HG03460 (cell line): ENCODE data around the gene EMSY.

Experiments used
- ATAC-seq: cut with Tn5 transposase; IDR thresholded peaks from one replicate; pipeline ENCODE4 v1.9.1; 2021; ENCODE audit not compliant: unreplicated experiment

Gene EMSY

DNA sequence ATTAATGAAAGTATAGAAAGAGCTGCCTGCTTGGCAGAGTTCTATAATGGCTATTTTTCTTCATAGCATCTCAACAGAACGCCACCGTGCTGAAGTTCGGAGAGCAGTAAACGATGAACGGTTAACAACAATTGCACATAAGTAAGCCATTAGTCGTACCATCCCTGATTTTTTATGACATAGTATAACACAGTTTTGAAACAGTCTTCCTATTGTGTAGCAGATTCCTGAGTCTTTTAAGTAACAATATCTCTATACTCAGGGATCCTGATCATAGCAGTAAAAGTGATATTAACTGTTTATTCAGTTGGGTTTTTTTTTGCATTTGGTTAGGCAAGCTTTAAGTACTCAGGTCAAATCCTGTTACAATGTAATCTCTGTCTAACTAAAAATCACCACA lies 8.4 kb downstream of the EMSY start:
- no peak for ATAC-seq

DNA sequence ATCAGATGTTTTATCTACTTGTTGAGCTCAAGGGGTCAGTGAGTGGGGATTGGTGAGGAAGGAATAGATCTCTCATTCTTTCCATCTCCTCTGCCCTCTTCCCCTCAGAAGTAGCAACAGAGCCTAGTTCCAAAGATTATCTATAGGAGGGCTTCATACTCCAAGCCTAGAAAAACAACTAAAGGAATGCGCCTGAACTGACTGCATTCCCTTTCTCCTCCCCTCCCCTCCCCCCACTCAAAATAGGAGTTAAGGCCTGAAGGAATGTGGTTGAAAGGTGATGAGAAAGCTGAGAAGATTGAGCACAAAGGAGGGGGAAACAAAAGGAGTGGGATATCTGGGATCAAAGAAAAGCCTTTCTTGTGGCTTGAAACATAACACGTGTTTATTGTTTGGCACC lies 10.5 kb downstream of the EMSY start:
- no peak for ATAC-seq

DNA sequence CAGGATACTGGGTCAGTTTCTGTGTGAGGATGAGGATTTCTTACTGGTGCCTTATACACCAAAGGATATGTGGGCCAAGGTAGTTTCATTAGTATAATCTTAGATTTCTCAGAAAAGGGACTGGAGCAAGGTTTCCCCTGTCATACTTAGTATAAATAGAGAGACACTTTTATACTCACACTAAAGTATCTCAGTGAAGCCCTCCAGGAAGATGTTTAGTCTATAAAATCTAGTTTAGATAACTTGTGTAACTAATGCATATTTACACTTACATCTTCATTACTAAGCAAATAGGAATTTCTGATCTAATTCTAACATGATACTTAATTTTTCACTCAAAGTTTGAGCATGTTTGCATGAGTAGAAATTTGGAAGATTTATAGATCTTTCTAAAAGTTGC lies 11.1 kb downstream of the EMSY start:
- ATAC-seq, result no peak

DNA sequence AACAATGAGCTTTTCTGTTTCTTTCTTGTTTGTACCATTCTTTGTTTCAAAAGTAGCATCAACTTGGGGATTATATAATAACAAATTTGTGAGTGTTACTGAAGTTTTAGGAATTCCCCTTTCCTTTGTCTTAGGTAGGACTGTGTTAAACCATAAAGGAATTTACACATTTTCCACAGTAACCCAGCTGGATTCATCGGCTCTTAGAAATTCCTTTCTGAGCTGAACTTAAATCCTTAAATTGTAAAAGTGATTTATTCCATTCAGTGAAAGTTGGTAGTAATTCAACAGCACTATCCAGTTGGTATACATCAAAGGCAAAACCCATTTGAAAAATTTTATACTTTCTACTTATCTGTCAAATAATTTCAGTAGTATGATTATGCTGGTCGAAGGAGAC lies 11.8 kb downstream of the EMSY start:
- no peak for ATAC-seq

DNA sequence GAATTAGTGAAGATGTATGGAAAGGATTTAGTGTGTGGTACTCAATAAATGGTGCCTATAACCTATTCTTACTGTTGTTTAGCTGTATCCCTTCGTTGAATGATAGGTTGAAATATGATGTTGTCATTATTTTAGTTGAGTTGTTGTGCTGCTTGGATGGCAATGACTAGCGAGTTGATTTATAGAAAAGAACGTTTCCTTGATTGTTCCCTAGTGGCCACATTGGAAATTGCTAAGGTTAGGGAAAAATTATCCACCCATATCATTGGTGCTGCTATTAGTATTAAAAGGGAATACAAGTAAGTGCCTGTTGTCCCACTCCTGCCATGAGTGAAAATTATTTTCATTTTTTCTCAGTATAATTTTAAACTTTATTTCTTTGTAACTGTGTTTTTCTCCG lies 14.5 kb downstream of the EMSY start:
- no peak for ATAC-seq

DNA sequence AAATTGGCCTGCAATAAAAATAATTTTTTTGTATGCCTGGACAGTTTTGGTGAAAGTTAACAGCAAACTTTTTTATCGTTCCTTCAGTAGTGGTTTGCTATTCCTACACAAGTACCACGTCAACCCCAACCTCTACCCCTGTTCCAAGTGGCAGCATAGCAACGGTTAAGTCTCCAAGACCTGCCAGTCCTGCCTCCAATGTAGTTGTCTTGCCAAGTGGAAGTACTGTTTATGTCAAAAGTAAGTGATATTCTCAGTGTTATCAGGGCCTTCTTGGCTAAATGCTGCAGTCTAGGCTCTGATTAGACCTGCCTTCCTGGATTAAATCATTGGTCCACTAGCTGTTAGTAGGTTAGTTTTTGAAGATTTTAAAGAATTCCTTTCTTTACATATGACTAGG lies 15.0 kb downstream of the EMSY start:
- no peak for ATAC-seq

DNA sequence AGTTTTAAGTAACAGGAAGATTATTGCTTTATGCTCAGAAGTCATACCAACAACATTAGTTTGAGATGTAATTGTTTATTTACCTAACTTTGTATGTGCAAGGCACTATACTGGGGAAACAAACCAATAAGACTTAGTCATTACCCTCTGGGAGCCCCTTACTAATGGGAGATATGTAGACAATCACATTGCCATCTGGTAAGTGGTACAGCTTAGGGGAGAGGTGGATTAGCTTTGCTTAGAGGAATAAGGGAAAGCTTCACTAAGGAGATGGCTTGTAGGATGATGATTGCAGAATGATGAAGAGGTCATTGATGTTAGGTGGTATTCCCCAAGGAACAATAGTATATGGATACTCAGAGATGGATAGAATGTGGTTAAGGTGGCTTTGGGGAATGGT lies 17.5 kb downstream of the EMSY start:
- no peak for ATAC-seq

DNA sequence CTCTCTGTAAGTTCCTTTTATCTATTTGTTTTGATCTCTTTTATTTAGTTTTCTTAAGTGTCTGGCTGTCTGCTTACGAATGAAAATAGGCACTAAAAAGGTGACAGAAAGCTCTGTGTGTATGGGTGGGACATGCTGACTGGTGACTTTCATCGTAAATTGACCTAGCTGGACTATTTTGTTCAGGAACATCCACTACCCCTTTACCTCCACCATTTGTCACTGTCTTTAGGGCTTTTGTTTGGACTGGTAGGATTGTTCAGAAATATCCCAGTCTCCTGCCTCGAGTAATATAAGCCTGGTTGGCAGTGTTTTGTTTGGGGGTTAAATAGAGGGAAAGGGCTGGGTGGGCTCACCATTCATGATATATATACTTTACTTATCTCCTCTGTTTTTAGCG lies 20.9 kb downstream of the EMSY start:
- no peak for ATAC-seq

DNA sequence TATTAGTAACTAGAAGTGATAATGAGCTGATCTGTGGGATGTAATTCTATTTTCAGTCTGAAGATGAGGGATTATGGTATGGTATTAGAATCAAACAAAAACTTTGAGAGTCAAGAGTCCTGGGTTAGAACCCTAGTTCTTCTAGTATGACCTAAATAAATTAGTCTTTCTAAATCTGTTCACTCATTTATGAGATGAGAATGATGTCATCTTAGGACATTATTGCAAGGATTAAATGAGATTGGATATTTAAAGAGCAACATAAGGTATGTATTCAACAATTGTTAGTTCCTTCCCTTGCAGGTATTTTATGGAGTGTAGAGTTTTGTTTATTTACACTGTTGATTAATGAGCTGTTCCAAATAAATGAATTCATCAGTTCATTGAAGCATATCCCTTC lies 21.8 kb downstream of the EMSY start:
- no peak for ATAC-seq

DNA sequence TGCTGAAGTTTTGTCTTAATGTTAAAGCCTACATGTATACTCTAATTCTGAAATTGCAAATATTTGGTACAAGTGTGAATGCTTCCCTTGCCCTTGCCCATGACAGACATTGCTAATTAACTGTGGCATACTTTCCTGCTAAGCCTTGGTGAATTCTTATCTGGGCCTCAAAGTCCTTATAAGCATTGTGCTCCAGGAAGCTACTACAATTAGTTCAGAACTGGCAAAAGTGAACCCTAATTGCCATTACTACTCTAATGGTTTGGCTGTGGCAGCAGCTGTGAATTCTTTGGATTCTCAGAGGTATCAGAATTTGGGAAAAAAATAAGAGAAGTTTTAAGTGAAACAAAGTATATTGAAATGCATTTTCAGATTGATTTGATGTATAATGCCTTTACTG lies 24.3 kb downstream of the EMSY start:
- ATAC-seq, result no peak

DNA sequence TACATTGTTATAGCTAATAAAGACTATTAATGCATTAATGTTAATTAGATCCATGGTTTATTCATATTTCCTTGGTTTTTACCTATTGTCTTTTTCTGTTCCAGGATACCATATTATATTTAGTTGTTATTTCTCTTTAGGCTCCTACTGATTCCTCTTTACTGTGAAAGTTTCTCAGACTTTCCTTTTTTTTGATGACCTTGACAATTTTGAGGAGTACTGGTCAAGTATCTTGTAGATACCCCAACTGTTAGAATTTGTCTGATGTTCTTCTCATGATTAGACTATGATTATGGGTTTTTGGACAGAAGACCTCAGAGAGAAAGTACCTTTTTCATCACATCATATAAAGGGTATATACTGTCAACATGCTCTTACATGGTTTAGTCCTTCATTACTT lies 26.6 kb downstream of the EMSY start:
- no peak for ATAC-seq

DNA sequence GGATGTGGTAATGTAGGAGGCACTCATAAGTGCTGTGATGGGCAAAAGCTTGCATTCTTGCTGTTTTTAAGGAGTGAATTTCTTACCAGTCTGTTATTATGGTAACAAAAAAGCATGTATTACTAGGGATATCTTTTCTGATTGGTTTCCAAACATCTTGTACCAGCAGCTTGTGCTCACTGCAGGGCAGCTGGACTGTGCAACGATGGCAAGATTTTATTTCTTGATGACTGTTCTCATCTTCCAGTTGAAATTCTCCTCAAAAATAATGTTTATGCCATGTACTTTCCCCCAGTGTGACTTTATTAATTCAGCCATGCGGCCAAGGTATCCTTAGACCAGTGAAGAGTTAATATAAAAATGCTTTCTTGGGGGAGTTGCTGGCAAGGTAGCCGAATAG lies 35.4 kb downstream of the EMSY start:
- ATAC-seq, result no peak

DNA sequence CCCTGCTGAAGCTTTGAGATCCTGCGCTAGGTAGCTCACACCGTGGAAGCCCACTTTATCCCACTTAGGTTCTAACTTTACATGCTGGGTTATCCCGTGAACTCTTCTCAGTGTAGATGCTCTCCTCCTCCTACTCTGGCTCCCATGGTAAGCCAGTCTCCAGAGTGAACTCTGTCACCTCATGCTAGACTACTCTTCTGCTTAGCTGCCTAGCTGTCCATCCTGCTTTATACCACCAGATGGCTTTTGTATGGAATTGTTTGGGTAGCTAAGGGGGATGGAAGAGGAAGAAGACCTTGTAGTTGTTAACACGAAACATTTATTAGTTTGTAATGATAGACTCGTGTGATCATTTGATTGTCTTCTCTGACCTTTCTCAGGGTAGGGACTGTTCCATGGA lies 46.8 kb downstream of the EMSY start:
- no peak for ATAC-seq

DNA sequence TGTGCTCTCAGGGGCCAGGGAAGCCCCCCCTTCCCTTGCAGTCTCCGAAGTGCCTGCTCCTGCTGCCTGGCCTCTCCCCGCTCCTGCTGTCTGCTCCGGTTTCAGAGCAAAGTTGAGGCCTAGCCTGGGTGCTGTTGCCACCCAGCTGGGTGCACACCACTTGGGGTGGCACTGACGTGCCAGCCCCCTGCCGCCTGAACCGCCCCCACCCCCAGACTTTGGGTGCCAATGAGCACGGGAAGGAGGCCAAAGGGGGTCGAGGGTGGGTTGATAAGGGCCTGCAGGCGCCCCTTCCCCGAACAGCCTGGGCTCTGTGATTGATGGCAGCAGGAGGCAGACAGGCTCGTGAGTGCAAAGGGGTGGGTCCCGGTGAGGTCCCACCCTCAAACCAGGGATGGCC lies 48.2 kb downstream of the EMSY start:
- ATAC-seq, result no peak

DNA sequence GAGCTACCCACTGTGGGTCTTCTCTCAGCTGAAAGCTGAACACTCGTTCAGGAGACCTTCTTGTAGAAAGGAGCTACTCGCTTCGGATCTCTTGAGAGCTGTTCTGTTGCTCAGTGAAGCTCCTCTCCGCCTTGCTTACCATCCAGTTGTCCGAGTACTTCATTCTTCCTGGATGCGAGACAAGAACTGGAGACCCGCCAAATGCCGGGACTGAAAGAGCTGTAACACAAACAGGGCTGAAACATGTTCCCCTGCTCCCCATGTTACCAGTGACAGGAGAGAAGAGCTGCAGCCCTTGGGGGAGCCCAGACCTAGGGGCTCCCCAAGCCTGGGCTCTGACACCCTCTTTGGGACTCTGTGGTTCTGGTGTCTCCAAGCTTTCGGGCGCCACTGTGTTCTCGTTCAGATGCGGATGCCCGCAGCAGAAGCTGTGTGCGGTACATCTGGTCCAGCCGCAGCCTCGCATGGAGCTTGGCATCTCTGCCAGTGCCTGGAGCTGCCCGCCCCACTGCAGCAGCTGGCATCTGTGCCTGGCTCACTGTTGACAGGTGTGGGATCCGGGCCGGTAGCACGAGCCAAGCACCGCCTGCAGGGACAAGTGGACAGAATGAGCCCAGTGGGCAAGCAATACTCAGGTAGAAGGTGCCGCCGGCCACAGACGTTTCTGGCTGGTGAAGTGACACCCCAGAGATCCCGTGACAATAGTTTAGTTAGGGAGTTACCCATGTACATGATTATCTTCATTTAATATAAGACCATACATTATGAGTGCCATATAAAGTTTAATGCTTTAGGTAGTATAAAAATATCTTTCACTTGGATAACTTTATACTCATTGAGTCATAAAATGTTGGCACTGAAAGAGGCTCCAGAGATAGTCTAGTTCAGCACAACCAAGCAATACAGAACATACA lies 49.1 kb downstream of the EMSY start:
- ATAC-seq, result no peak

DNA sequence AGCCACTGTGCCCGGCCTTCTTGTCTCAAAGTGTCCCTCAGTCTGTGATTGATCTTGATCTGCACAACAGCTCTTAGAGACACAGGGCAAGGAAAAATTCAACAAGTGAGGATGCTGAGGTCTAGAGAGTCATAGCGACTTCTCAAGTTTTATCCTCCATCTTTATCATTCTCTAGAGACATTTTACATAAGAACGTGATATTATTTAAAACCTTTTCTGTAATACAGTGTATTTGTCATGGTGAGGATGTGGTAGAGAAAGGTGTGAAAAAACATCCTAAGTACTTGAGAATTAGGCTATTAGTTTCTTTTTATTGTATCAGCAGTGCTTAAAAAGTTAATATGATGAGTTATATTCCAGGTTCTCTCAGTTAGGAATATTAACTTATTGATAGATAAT lies 50.2 kb downstream of the EMSY start:
- no peak for ATAC-seq

DNA sequence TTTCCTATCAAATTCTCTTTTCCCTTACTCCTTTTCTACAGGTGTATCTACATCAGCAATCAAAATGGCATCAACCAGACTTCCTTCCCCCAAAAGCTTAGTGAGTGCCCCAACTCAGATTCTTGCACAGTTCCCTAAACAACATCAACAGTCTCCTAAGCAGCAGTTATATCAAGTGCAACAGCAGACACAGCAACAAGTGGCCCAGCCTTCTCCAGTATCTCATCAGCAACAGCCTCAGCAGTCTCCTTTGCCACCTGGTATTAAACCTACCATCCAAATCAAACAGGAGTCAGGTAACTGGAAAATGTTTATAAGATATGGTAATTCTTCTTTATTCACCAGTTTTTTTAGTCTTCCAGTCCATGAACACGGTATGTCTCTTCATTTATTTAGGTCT lies 51.4 kb downstream of the EMSY start:
- ATAC-seq, result no peak

DNA sequence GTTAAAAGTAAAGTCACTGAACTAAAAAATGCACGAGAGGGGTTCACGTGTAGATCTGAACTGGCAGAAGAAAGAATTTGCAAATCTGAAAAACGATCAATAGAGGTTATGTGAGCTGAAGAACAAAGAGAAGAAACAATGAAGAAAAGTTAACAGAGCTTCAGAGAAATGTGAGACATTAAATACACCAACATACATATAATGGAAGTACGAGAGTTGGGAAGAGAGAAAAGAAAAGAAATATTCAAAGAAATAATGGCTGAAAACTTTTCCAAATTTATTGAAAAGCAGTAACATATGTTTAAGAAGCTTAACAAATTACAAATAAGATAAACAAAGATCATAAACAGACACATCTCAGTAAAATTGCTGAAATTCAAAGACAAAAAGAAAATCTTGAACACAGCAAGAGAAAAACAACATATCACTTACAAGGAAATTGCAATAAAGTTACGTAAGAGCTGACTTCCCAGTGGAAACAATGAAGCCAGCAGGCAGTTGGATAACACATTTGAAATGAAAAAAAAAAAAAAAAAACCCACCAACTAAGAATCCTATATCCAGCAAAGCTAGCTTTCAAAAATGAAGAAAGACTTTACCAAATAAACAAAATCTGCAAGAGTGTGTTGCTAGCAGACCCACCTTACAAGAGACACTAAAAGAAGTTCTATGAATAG lies 56.8 kb downstream of the EMSY start:
- ATAC-seq, result no peak

DNA sequence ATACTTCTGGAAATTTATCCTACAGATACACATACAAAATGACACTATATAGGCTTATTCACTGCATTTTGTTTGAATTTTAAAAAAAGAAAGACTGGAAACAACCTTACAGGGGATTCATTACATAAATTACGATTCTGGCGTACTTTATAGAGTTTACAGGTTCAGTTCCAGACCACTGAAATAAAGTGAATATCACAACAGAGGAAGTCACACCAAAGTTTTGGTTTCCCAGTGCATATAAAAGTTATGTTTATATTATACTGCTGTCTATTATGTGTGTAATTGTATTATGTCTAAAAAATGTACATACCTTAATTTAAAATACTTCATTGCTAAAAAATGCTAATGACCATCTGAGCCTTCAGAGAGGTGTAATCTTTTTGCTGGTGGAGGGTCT lies 62.0 kb downstream of the EMSY start:
- ATAC-seq, result no peak

DNA sequence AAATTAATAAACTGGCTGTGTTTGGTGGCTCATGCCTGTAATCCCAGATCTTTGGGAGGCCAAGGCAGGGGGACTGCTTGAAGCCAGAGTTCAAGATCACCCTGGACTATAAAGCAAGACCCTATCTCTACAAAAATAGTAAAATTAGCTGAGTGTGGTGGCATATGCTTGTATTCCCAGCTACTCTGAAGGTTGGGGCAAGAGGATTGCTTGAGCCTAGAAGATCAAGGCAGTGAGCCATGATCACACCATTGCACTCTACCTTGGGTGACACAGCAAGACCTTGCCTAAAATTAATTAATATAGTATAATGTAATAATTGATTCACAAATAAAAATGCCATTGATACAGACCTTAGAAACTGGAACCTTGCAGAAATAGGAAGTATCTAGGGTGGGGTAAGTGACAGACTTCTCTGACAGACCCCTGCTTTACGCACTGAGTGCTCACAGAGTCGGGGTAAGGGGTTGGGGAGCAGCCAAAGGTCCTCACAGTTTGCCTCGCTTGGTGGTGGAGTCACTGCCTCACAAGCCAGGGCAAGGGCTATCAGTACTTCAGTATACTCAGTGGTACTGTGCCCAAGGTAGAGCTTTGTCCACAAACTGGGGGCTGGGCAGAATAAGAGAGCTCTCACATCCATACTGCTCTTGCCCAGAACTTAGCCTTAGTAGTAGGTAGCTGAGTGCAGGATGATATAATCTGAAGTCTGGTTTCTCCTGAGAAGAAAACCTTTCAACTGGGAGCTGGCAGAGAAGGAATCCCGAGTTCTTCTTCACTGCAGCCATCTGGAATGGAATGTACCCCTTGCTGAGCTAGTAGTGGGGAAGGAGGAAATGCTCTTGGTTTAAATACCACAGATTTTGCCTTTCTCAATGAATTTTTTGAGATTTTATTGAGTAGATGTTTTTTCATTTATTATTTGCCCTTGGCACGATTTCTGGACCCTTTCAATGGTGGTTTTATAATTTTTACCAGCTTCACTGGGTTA lies 65.5 kb downstream of the EMSY start:
- no peak for ATAC-seq

DNA sequence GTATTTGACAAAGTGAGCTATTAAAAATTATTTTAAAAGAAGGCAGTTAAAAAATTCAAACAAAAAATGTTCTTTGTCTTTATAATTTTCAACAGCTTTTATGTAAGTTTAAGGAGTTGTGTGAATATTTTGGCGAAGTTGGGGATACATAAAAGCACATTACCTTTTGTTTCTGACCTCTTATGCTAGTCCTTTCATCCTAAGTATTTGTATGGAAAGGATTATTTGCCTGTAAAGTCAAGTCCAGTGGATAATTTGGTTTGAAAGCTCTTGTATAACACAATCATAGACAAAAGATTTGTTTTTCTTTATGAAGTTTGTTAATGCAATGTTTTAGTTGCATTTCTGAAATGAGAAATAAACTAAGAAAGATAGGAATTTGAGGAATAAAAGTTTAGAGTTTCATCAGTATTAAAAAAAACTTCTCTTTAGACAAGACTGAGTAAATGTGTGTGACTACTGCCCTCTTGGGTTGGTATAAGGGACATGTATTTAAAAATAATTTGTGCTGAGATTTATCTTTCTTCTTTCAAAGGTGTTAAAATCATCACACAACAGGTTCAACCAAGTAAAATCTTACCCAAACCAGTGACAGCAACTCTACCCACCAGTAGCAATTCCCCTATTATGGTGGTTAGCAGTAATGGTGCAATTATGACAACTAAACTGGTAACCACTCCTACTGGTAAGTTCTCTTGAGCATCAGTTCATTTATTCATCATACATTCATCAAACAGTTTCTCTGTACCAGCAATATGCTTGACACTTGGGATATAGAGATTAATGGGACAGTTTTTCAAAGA lies 68.2 kb downstream of the EMSY start:
- ATAC-seq, result no peak
